IPS DF 4.7 (cell line): ENCODE results near the gene MSRB1.

ENCODE experiments used
- DNase-seq: peaks from one replicate; pipeline ENCODE4 v3.0.0-alpha.2; 2013; ENCODE audit warnings: low spot score; ENCODE audit errors: extremely low read depth

MSRB1 gene

DNA sequence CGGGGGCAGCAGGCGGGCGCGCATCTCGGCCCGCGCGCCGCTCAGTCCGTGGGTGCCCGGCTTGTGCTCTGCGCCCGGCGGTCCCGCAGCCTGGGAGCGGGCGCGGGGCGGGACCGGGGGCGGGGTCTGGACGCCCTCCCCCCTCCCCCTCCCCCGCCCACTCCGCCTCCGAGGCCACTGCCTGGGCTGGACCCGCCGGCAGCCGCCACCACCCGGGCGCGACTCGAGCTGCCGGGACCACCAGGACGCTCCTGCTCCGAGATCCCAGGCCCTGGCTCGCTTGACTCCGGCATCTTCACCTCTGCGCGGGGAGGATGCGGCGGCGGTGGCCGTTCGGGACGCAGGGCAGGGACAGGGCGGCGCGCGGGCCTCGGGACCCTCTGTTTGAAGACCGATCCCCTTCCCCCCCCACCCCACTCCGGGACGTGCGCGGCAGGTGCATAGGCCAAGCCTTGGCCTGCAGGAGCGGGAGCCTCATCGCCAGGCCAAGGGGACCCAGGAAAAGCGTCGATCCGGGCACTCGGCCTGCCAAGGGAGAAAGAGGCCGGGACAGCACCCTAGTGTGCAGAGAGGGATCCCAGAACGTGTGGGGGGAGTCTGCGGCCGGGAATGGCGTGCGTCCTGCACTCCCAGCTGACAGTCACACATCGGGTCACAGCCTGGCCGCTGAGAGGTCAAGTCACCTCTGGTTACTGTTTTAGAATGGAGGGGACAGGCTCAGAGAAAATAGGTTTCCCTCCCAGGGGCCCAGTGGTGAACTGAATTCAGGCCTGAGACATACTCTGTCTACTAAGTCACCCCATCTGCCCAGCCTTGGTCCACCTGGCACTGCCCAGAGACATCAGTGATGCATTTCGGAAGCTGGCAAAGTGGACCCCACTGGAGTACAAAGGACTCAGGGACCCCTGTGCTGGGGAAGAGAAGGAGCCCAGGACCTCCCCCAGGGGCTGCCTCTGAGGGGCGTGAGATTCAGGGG lies 24.4 kb downstream of the MSRB1 start, which contains the start of gene HS3ST6:
Gene HS3ST6, minus strand, starts transcription at position 65 of the 976 bp plus-strand sequence. CDS start 92 bp downstream, outside the sequence.
- DNase-seq = no peak

- no peak for DNase-seq
Observed at GRCh38 chr16:1917665-1918350, 25.2 kb downstream of the MSRB1 start.

DNA sequence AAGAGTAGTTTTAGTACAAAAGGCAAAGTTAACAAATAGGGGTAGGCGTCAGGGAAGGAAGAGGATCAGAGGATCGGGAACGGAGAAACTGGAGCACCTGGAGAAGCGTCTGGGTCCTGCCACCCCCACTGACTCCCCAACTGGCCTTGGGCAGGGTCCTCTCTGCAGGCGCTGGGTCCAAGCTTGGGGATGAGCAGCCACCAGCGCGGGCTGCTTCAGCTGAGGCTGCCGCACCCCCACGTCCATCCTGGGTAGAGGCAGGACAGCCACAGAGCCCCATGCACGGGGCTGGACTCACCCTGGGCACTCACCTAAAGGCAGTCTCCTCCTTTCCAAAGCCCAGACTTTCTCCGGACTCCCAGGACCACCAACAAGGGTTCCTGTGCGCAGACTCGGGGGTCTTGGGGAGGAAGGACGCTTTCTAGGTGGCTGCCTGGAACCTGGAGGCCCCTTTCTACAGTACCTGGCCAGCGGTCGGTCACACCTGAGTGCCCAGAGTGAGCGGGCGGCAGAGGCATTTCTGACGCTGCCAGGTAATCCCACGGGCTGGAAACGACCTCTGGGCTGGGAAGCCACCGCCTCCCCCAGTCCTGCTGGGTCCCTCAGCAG lies 25.8 kb downstream of the MSRB1 start:
- no peak for DNase-seq

DNA sequence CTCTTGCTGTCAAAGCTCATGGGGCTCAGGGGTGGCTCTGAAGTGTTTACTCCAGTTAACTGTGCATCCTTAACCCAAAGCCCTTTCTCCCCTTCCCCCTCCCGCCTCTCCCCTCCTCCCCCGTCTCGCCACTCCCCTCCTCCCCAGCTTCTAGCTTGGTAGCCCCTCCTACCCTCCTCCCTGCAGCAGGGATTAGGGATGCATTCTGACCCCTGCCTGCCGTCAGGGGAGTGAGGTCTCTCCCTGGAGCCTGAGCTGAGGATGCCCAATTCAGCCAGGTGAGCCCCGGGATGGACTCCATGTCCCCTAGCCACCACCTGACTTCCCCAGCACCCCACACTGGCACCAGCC lies 26.4 kb downstream of the MSRB1 start:
- no peak for DNase-seq

DNA sequence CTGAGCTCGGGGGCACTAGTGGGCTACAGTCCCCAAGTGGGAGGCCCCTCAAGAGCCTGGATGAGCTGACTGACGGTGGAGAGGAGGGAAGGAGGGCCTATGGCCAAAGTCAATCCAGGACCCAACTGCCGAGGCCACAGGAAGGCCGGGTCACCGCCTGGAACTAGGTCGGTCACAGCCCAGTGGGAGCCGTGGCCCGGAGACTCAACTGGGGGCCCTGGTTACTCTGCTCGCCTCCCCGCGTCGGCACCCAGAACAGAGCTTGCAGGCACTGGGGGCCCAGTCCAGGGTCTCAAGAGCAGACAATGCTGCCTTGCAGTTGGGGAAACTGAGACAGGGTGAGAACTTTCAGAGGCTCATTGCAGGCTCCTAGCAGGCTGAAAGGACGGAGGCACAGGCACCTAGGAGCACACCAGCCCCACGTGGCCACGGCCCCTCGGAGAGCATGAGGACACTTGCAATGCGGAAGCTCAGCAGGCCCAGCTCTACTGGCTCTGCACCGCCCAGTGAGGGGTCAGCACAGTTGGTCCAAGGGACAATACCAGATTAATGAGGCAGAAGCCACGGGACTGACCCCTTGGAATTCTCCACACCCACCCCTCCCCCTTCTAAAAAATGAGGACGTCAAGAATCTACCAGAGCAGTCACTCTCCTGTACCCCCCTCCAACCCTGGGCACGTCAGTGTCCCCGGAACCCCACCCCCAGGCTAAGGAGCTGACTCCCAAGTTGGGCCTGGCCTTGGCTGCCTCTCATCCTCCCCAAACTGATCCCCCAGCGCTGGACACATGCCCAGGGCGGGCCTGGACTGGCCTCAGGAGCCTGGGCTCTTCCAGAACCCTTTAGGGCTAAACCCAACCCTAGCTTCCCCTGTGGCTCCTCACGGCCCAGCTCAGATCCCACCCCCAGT lies 27.0 kb downstream of the MSRB1 start:
- no peak for DNase-seq

- DNase-seq = no peak
Observed at GRCh38 chr16:1914988-1915387, 28.0 kb downstream of the MSRB1 start.

GRCh38 chr16:1914084-1914608 lies 28.9 kb downstream of the MSRB1 start:
- no peak for DNase-seq

DNA sequence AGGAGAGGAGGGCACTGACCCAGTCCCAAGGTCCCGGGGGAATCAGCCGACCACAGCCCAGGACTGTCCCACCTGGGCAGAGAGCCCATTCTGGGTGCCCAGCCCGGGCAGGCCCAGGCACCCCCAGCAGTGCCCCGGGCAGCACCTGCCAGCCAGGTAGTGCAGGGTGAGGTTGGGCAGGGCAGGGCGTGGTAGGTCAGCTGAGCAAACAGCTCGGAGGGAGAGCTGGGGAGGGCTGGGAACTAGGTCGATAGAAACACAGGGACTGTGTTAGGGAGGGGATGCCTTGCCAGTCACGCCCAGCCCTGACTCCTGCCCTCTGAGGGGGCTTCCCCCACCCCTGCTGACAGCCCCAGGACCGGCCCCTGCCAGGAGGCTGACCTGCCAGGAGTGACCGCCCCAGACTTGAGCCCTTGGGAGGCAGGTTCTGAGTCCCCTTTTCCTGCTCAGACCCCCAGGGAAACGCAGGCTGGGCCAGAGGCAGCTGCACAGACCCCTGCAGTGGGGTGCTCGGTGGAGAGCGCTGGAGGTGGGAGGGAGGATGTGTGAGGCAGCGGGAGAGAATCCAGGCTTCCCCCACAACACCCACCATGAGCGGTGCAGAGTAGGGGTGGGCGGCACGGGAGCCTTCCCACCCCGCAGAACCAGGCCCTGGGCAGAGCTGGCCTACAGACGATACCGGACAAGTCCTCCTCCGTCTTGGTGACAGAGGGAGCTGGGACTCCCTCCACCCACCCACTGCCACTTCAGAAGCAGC lies 29.5 kb downstream of the MSRB1 start:
- no peak for DNase-seq

- no peak for DNase-seq
Observed at GRCh38 chr16:1912215-1912543, 30.8 kb downstream of the MSRB1 start.

DNA sequence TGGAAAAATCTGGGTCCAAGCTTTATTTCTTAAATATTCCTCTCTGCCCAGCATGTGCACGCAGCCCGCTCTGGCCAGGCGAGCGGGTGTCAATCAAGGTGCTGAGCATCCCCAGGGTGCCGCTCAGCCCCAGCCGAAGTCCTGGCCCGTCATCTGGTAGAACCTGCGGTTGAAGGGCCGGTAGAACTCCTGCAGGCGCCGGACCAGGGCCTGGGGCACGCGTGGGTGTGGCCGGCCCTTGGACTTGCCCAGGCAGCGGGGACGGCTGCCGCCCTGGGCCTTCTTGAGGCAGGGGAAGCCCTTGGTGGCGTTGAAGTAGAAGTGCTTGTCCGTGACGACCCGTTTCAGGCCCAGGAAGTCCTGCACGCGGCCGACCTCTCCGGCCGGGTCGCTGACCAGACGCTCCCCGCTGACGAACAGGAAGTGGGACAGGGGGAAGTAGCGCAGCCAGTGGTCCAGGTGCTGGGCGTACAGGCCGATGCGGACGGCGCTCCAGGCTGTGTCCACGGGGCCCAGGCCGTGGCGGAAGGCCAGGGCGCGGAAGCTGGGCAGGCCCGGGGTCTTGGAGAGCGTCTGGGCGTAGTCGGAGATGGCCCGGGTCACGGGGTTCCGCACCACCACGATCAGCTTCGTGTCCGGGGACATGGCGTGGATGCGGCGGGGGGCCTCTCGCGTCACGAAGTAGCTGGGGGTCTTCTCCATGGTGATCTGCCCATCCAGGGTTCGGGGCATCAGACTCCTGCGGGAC lies 31.4 kb downstream of the MSRB1 start:
- DNase-seq = no peak

GRCh38 chr16:1909561-1910231 lies 33.3 kb downstream of the MSRB1 start:
- DNase-seq = no peak

GRCh38 chr16:1908983-1909382 lies 34.0 kb downstream of the MSRB1 start:
- DNase-seq = no peak

- no peak for DNase-seq
Observed at GRCh38 chr16:1908184-1908583, 34.8 kb downstream of the MSRB1 start.

GRCh38 chr16:1907226-1907860 lies 35.7 kb downstream of the MSRB1 start:
- DNase-seq = no peak

DNA sequence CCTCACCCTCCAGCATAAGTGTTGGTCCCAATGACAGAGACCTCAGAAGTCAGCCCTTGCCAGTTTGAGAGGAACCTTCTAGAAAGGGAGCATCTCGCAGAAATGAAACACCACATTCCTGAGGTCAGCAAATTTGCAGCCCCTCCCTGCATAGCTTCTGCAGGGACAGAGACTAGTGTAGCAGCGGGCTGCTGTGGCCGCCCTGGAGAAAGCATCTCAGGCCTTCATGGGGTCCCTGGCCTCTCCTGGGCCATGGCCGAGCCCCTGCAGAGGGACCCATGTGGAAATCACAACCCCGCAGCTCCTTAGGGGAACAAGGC lies 36.2 kb downstream of the MSRB1 start:
- DNase-seq = no peak

- no peak for DNase-seq
Observed at GRCh38 chr16:1906055-1906845, 36.7 kb downstream of the MSRB1 start.

- no peak for DNase-seq
Observed at GRCh38 chr16:1903845-1904840, 38.9 kb downstream of the MSRB1 start.
